Measurements from ENCODE around the gene DNAH7. TPM values are rescaled to one million over a fixed set of nuclear protein-coding genes. Genes with fewer than 3 reads are reported as not detected.
"Not testable (repeated sequence)": the region's sequence is repeated elsewhere in the genome, so short reads cannot be mapped to it uniquely, and the experiment has no call there.

The DNAH7 gene
- total RNA-seq, 1 experiment from 2014 or later: 0.09 TPM

GRCh38 chr2:195923889-195924288, 144.7 kb downstream of the DNAH7 start:
- Histone ChIP-seq H3K18ac (ENCODE audit: insufficient read length, low read depth, low read length) (no peak overlapping the region), H4K8ac (replicated peaks; ENCODE audit: insufficient read length, low read depth, low read length) (no peak overlapping the region), H4K20me1 (ENCODE audit: control insufficient read depth, insufficient read depth, insufficient read length) (no peaks in the 10 kb centered on the region), H3K14ac (ENCODE audit: insufficient read depth, low read length) (no peak overlapping the region), H2AK5ac (ENCODE audit: insufficient read length, low read length) (no peak overlapping the region), H3K27ac (ENCODE audit: insufficient read length, low read depth, low read length) (no peak overlapping the region), H2BK120ac (ENCODE audit: low read depth, low read length, poor library complexity, severe bottlenecking) (no peak overlapping the region), H3K23ac (ENCODE audit: insufficient read length, low read depth, low read length) (no peak overlapping the region), H3K79me1 (ENCODE audit: insufficient read depth, low read depth, low read length, poor library complexity, severe bottlenecking) (no peaks in the 10 kb centered on the region), H3K4me1 (ENCODE audit: insufficient read depth, low read length) (no peaks in the 10 kb centered on the region), H2BK20ac (ENCODE audit: low read depth, low read length, poor library complexity, severe bottlenecking) (no peak overlapping the region), H3T11ph (ENCODE audit: low read length) (no peak overlapping the region), H3K4ac (ENCODE audit: low read depth, low read length) (no peak overlapping the region), H2AFZ (ENCODE audit: low read length) (no peak overlapping the region), H3K79me2 (ENCODE audit: insufficient read depth, low read length) (no peaks in the 10 kb centered on the region), H4K91ac (ENCODE audit: insufficient read length, low read depth, low read length) (no peak overlapping the region), H3K56ac (ENCODE audit: insufficient read length, low read depth, low read length) (no peak overlapping the region), H4K5ac (ENCODE audit: insufficient read length, low read depth, low read length) (no peak overlapping the region), H2BK5ac (ENCODE audit: insufficient read length, low read length) (no peak overlapping the region), H3K4me2 (ENCODE audit: insufficient read depth, insufficient read length, low read length) (no peak overlapping the region), H3K9me3 (ENCODE audit: control insufficient read depth, low read depth, low read length) (no peaks in the 10 kb centered on the region), H3K27me3 (ENCODE audit: insufficient read depth, low read length) (no peaks in the 10 kb centered on the region), H3K23me2 (ENCODE audit: insufficient read length, low read depth, low read length, poor library complexity, severe bottlenecking) (no peaks in the 10 kb centered on the region), H3K9ac (ENCODE audit: extremely low read depth, insufficient read length, low read length) (no peak overlapping the region), H2BK12ac (ENCODE audit: insufficient read length, low read depth, low read length) (no peak overlapping the region), H2BK15ac (ENCODE audit: low read depth, low read length) (no peak overlapping the region)
- no peaks in the 10 kb centered on the region for H3K4me1 Mint-ChIP-seq
- no CpG with 5 or more reads among the region's 1 CpG for WGBS (ENCODE audit: extremely low coverage, insufficient read length, low lambda C conversion rate)
- TF ChIP-seq CTCF (conservative IDR thresholded peaks at IDR 0.05): no peak
- no peak overlapping the region for H3K4me3 Mint-ChIP-seq
- H3K27ac Mint-ChIP-seq: no peak overlapping the region
- no peaks in the 10 kb centered on the region; a peak in 1 of 5 replicates for H3K9me3 Mint-ChIP-seq
- no peak for DNase-seq
- peaks cover 0 to 4% (median 0%) of the 10 kb centered on the region in 3 experiments; a peak in 1 of 7 replicates for H3K36me3 Mint-ChIP-seq (ENCODE audit: insufficient read depth in 1 of 3, low read depth in 3 of 3)
- H3K27me3 Mint-ChIP-seq (ENCODE audit: low read depth): no peaks in the 10 kb centered on the region

- H4K20me1 ChIP-seq (ENCODE audit: control insufficient read depth, insufficient read depth, insufficient read length); H3K4ac ChIP-seq (ENCODE audit: low read depth, low read length); H3K23me2 ChIP-seq (ENCODE audit: insufficient read length, low read depth, low read length, poor library complexity, severe bottlenecking); H3K9ac ChIP-seq (ENCODE audit: extremely low read depth, insufficient read length, low read length); H3K9me3 Mint-ChIP-seq; H4K5ac ChIP-seq (ENCODE audit: insufficient read length, low read depth, low read length); H3K56ac ChIP-seq (ENCODE audit: insufficient read length, low read depth, low read length); H3K27me3 Mint-ChIP-seq (ENCODE audit: low read depth); H4K91ac ChIP-seq (ENCODE audit: insufficient read length, low read depth, low read length); H3K27ac Mint-ChIP-seq; H2AK5ac ChIP-seq (ENCODE audit: insufficient read length, low read length); H2BK12ac ChIP-seq (ENCODE audit: insufficient read length, low read depth, low read length); H3K79me2 ChIP-seq (ENCODE audit: insufficient read depth, low read length); H2BK20ac ChIP-seq (ENCODE audit: low read depth, low read length, poor library complexity, severe bottlenecking); H3K18ac ChIP-seq (ENCODE audit: insufficient read length, low read depth, low read length); H3K36me3 Mint-ChIP-seq (ENCODE audit: insufficient read depth in 1 of 3, low read depth in 3 of 3); H3K4me1 Mint-ChIP-seq; H3K4me2 ChIP-seq (ENCODE audit: insufficient read depth, insufficient read length, low read length); H3K9me3 ChIP-seq (ENCODE audit: control insufficient read depth, low read depth, low read length); H3T11ph ChIP-seq (ENCODE audit: low read length); H2BK15ac ChIP-seq (ENCODE audit: low read depth, low read length); H2AFZ ChIP-seq (ENCODE audit: low read length); H3K79me1 ChIP-seq (ENCODE audit: insufficient read depth, low read depth, low read length, poor library complexity, severe bottlenecking); H2BK5ac ChIP-seq (ENCODE audit: insufficient read length, low read length); H3K14ac ChIP-seq (ENCODE audit: insufficient read depth, low read length); H2BK120ac ChIP-seq (ENCODE audit: low read depth, low read length, poor library complexity, severe bottlenecking); DNase-seq; H3K4me3 Mint-ChIP-seq; H3K23ac ChIP-seq (ENCODE audit: insufficient read length, low read depth, low read length); H3K27ac ChIP-seq (ENCODE audit: insufficient read length, low read depth, low read length); H3K27me3 ChIP-seq (ENCODE audit: insufficient read depth, low read length); H3K4me1 ChIP-seq (ENCODE audit: insufficient read depth, low read length); H4K8ac ChIP-seq (replicated peaks; ENCODE audit: insufficient read length, low read depth, low read length): not testable (repeated sequence)
- no CpG with 5 or more reads among the region's 4 CpGs for WGBS (ENCODE audit: extremely low coverage, insufficient read length, low lambda C conversion rate)
Measured at GRCh38 chr2:195917021-195917600, 151.5 kb downstream of the DNAH7 start.

Data from H9 (cell line).